ENCODE data around the gene MGAT5B. TPM values are rescaled to one million over a fixed set of nuclear protein-coding genes. Genes with fewer than 3 reads are reported as not detected.

The MGAT5B gene
- polyA plus RNA-seq, 1 experiment = 0.58 TPM

GRCh38 chr17:76982408-76983074 lies 114.3 kb downstream of the MGAT5B start:
- peaks cover 7% of the 10 kb centered on the region; the same call in 1 of the 2 replicates for H3K27me3 ChIP-seq (ENCODE audit: control insufficient read depth, insufficient read depth, low read length)
- POLR2A ChIA-PET = no interaction called here
- TF ChIP-seq CTCF (IDR thresholded peaks at IDR 0.05; ENCODE audit: insufficient read depth, low read depth, low read length) = no peak
- CTCF ChIA-PET = interaction anchor here (0.7 kb wide), 1 partner anchor 30 kb away, joined by 3 read pairs; no protein-coding TSS in a partner anchor
- no peak overlapping the region for H3K4me3 ChIP-seq (ENCODE audit: low read depth, low read length)
- DNase-seq (ENCODE audit: low read depth) = no peak
- H3K36me3 ChIP-seq (ENCODE audit: control insufficient read depth, insufficient read depth, low read length) = no peaks in the 10 kb centered on the region

- no peak overlapping the region for H3K4me3 ChIP-seq (ENCODE audit: low read depth, low read length)
- H3K27me3 ChIP-seq (ENCODE audit: control insufficient read depth, insufficient read depth, low read length) = peaks cover 7% of the 10 kb centered on the region; the same call in 1 of the 2 replicates
- POLR2A ChIA-PET = no interaction called here
- DNase-seq (ENCODE audit: low read depth) = no peak
- no peak for TF ChIP-seq CTCF (IDR thresholded peaks at IDR 0.05; ENCODE audit: insufficient read depth, low read depth, low read length)
- H3K36me3 ChIP-seq (ENCODE audit: control insufficient read depth, insufficient read depth, low read length) = no peaks in the 10 kb centered on the region
- CTCF ChIA-PET = interaction anchor here (0.7 kb wide), 1 partner anchor 29 kb away, joined by 3 read pairs; no protein-coding TSS in a partner anchor
These were observed 115.0 kb downstream of the MGAT5B start for GRCh38 chr17:76983075-76983775.

- POLR2A ChIA-PET = no interaction called here
- TF ChIP-seq CTCF (IDR thresholded peaks at IDR 0.05; ENCODE audit: insufficient read depth, low read depth, low read length) = no peak
- H3K36me3 ChIP-seq (ENCODE audit: control insufficient read depth, insufficient read depth, low read length) = no peaks in the 10 kb centered on the region
- H3K4me3 ChIP-seq (ENCODE audit: low read depth, low read length) = no peak overlapping the region
- CTCF ChIA-PET = no interaction called here
- no peak for DNase-seq (ENCODE audit: low read depth)
- peaks cover 6% of the 10 kb centered on the region; the same call in 1 of the 2 replicates for H3K27me3 ChIP-seq (ENCODE audit: control insufficient read depth, insufficient read depth, low read length)
These were observed 118.2 kb downstream of the MGAT5B start for GRCh38 chr17:76986365-76986764.

GRCh38 chr17:76987486-76988093 lies 119.4 kb downstream of the MGAT5B start:
- no peak for DNase-seq (ENCODE audit: low read depth)
- Histone ChIP-seq H3K4me3 (ENCODE audit: low read depth, low read length) (no peak overlapping the region), H3K27me3 (ENCODE audit: control insufficient read depth, insufficient read depth, low read length) (peaks cover 11% of the 10 kb centered on the region), H3K36me3 (ENCODE audit: control insufficient read depth, insufficient read depth, low read length) (no peaks in the 10 kb centered on the region)
- CTCF ChIA-PET = no interaction called here
- no peak for TF ChIP-seq CTCF (IDR thresholded peaks at IDR 0.05; ENCODE audit: insufficient read depth, low read depth, low read length)
- POLR2A ChIA-PET = no interaction called here

- ChIA-PET CTCF (no interaction called here), POLR2A (no interaction called here)
- no peaks in the 10 kb centered on the region for H3K36me3 ChIP-seq (ENCODE audit: control insufficient read depth, insufficient read depth, low read length)
- TF ChIP-seq CTCF (IDR thresholded peaks at IDR 0.05; ENCODE audit: insufficient read depth, low read depth, low read length) = no peak
- no peak overlapping the region for H3K4me3 ChIP-seq (ENCODE audit: low read depth, low read length)
- H3K27me3 ChIP-seq (ENCODE audit: control insufficient read depth, insufficient read depth, low read length) = peaks cover 8% of the 10 kb centered on the region
- no peak for DNase-seq (ENCODE audit: low read depth)
These were observed 120.6 kb downstream of the MGAT5B start for GRCh38 chr17:76988796-76989195.
